WI38 (cell line): ENCODE results near the gene LRMDA.

Source experiments
- H3K4me3 ChIP-seq: 2 replicates; pipeline ENCODE4 v1.5.1; 2011; ENCODE audit warnings: low read depth, mild to moderate bottlenecking, control low read depth, low read length
- TF ChIP-seq, protein P1 (sequence below): IDR thresholded peaks from 2 replicates; pipeline ENCODE4 v1.5.1; 2012; ENCODE audit warnings: low read depth, mild to moderate bottlenecking, control low read depth, low read length

LRMDA gene

GRCh38 chr10:75751232-75751631 lies 319.8 kb downstream of the LRMDA start:
- TF ChIP-seq, protein P1, sequence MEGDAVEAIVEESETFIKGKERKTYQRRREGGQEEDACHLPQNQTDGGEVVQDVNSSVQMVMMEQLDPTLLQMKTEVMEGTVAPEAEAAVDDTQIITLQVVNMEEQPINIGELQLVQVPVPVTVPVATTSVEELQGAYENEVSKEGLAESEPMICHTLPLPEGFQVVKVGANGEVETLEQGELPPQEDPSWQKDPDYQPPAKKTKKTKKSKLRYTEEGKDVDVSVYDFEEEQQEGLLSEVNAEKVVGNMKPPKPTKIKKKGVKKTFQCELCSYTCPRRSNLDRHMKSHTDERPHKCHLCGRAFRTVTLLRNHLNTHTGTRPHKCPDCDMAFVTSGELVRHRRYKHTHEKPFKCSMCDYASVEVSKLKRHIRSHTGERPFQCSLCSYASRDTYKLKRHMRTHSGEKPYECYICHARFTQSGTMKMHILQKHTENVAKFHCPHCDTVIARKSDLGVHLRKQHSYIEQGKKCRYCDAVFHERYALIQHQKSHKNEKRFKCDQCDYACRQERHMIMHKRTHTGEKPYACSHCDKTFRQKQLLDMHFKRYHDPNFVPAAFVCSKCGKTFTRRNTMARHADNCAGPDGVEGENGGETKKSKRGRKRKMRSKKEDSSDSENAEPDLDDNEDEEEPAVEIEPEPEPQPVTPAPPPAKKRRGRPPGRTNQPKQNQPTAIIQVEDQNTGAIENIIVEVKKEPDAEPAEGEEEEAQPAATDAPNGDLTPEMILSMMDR, result no peak

GRCh38 chr10:75753621-75754020 lies 322.2 kb downstream of the LRMDA start:
- TF ChIP-seq, protein P1, result no peak
- H3K4me3 ChIP-seq, result no peak overlapping the region

More at GRCh38 chr10:75751232-75751631, 319.8 kb downstream of the LRMDA start:
- H3K4me3 ChIP-seq, result no peak overlapping the region

DNA sequence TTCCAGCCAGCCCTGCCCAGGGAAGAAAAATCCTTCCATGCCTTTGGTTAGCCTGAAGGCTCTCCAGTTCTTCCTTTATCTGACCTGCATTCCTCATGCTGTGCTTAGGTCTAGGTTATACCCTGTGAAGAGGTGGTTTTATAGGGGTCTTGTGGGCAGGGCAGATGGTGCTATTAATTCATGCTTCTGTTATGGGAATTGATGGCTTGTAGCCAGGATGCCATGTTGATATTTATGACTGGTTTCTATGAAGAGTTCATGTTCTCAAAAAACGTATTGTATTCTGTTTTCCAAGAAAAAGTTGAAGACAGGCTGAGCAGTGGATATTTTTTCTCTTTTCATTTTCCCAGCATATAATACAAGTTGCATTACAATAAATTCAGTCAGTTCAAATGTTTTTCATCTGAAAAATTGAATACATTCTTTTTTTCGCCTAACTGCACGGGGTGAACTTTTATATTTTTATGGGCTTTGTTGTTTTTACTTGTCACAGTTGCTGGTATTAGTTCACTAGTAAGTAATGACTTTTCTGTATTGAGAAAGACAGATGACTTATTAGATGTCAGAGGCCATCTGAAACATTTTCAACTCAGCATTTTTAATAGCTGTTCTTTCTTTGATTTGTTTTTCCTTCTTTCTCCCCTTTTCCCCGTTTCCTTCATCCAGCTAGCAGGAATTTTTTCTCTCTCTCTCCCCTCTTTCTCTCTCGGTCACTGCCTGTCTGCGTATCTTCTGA lies 322.8 kb downstream of the LRMDA start:
- no peak overlapping the region for H3K4me3 ChIP-seq
- TF ChIP-seq, protein P1, result no peak

GRCh38 chr10:75755528-75755927 lies 324.1 kb downstream of the LRMDA start:
- no peak overlapping the region for H3K4me3 ChIP-seq
- TF ChIP-seq, protein P1, result no peak

DNA sequence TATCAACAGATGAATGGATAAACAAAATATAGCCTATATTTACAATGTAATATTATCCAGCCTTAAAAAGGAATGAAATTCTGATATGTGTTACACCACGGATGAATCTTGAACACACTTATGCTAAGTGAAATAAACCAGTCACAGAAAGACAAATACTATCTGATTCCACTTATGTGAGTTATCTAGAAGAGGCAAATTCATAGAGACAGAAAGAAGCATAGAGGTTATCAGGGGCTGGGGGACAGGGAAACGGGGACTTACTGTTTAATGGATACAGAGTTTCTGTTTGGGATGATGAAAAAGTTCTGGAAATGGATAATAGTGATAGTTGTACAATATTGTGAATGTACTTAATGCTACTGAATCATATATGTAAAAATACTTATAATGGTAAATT lies 329.9 kb downstream of the LRMDA start:
- TF ChIP-seq, protein P1, result no peak

GRCh38 chr10:75762431-75762802 lies 331.0 kb downstream of the LRMDA start:
- TF ChIP-seq, protein P1, result no peak
- no peak overlapping the region for H3K4me3 ChIP-seq

More for the DNA sequence above, 329.9 kb downstream of the LRMDA start:
- H3K4me3 ChIP-seq, result no peak overlapping the region

GRCh38 chr10:75763652-75764051 lies 332.2 kb downstream of the LRMDA start:
- H3K4me3 ChIP-seq, result no peak overlapping the region
- TF ChIP-seq, protein P1, result no peak
